HG02678 (cell line): ENCODE data around the gene PITPNC1.
"Not testable (repeated sequence)": the region's sequence is repeated elsewhere in the genome, so short reads cannot be mapped to it uniquely, and the experiment has no call there.

ENCODE experiments used
- ATAC-seq: cut with Tn5 transposase; IDR thresholded peaks from one replicate; pipeline ENCODE4 v1.9.1; 2021; ENCODE audit warnings: mild to moderate bottlenecking, moderate library complexity; ENCODE audit not compliant: unreplicated experiment

PITPNC1 gene

GRCh38 chr17:67637901-67638641, 261.0 kb downstream of the PITPNC1 start:
- ATAC-seq = no peak

- no peak for ATAC-seq
Observed at GRCh38 chr17:67638871-67639270, 261.8 kb downstream of the PITPNC1 start.

- no peak for ATAC-seq
Observed at GRCh38 chr17:67639555-67639954, 262.5 kb downstream of the PITPNC1 start.

GRCh38 chr17:67639979-67640378, 262.9 kb downstream of the PITPNC1 start:
- no peak for ATAC-seq

GRCh38 chr17:67642488-67642887, 265.4 kb downstream of the PITPNC1 start:
- ATAC-seq = no peak

GRCh38 chr17:67644061-67644460, 267.0 kb downstream of the PITPNC1 start:
- ATAC-seq = no peak

GRCh38 chr17:67645195-67645594, 268.1 kb downstream of the PITPNC1 start:
- ATAC-seq = not testable (repeated sequence)

GRCh38 chr17:67646472-67646871, 269.4 kb downstream of the PITPNC1 start:
- ATAC-seq = no peak

- peak; percentile 48 for ATAC-seq
Observed at GRCh38 chr17:67647482-67647881, 270.4 kb downstream of the PITPNC1 start.

- no peak for ATAC-seq
Observed at GRCh38 chr17:67648032-67648905, 271.2 kb downstream of the PITPNC1 start.

GRCh38 chr17:67648906-67649295, 271.8 kb downstream of the PITPNC1 start:
- not testable (repeated sequence) for ATAC-seq

GRCh38 chr17:67649891-67650290, 272.8 kb downstream of the PITPNC1 start:
- ATAC-seq = no peak

- not testable (repeated sequence) for ATAC-seq
Observed at GRCh38 chr17:67651218-67651579, 274.1 kb downstream of the PITPNC1 start.

- no peak for ATAC-seq
Observed at GRCh38 chr17:67652433-67652832, 275.4 kb downstream of the PITPNC1 start.

GRCh38 chr17:67655478-67656148, 278.5 kb downstream of the PITPNC1 start:
- ATAC-seq = no peak

GRCh38 chr17:67656494-67657203, 279.6 kb downstream of the PITPNC1 start:
- no peak for ATAC-seq

GRCh38 chr17:67657596-67657995, 280.5 kb downstream of the PITPNC1 start:
- no peak for ATAC-seq

GRCh38 chr17:67658265-67658664, 281.2 kb downstream of the PITPNC1 start:
- no peak for ATAC-seq

- ATAC-seq = no peak
Observed at GRCh38 chr17:67659028-67659427, 281.9 kb downstream of the PITPNC1 start.

- ATAC-seq = no peak
Observed at GRCh38 chr17:67662712-67663111, 285.6 kb downstream of the PITPNC1 start.

GRCh38 chr17:67663457-67663856, 286.4 kb downstream of the PITPNC1 start:
- no peak for ATAC-seq
